ENCODE measurements around the gene TLR3.

The TLR3 gene

DNA sequence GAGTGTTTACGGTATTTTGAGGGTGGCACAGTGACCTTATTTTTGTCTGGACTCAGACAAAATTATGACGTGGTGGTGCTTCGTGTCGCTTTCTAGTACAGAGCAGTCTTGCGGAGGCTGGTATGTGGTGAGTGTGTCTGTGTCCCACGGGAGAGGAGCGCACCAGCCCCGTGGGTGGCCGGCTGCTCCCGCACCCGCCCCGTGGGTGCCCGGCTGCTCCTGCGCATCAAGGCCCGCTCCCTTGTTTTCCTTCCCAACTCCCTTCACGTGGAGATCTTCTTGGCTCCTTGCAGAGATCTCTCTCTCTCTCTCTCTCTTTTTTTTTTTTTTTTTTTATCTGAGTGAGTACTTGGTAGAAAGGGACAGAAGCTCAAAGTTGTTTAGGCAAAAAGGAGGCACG lies 23.3 kb downstream of the TLR3 start:
- H3K79me2 ChIP-seq, result no peaks in the 10 kb centered on the region
- H3K9me3 ChIP-seq (ENCODE audit: control insufficient read depth, low read length), result no peaks in the 10 kb centered on the region
- H3K4me1 ChIP-seq, result no peaks in the 10 kb centered on the region
- no peak overlapping the region for H3K4me2 ChIP-seq (ENCODE audit: low read length)
- no peaks in the 10 kb centered on the region for H3K36me3 ChIP-seq (ENCODE audit: control insufficient read depth, insufficient read depth, low read length)
- no peak overlapping the region for H3K27ac ChIP-seq
- H2AFZ ChIP-seq, result no peak overlapping the region
- no peaks in the 10 kb centered on the region for H3K27me3 ChIP-seq (ENCODE audit: control insufficient read depth, insufficient read depth, low read length)
- TF ChIP-seq, protein P1, sequence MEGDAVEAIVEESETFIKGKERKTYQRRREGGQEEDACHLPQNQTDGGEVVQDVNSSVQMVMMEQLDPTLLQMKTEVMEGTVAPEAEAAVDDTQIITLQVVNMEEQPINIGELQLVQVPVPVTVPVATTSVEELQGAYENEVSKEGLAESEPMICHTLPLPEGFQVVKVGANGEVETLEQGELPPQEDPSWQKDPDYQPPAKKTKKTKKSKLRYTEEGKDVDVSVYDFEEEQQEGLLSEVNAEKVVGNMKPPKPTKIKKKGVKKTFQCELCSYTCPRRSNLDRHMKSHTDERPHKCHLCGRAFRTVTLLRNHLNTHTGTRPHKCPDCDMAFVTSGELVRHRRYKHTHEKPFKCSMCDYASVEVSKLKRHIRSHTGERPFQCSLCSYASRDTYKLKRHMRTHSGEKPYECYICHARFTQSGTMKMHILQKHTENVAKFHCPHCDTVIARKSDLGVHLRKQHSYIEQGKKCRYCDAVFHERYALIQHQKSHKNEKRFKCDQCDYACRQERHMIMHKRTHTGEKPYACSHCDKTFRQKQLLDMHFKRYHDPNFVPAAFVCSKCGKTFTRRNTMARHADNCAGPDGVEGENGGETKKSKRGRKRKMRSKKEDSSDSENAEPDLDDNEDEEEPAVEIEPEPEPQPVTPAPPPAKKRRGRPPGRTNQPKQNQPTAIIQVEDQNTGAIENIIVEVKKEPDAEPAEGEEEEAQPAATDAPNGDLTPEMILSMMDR (IDR thresholded peaks at IDR 0.05), result no peak
- H3K4me3 ChIP-seq (ENCODE audit: low read depth, low read length), result no peak overlapping the region
- H3K9ac ChIP-seq, result no peak overlapping the region

DNA sequence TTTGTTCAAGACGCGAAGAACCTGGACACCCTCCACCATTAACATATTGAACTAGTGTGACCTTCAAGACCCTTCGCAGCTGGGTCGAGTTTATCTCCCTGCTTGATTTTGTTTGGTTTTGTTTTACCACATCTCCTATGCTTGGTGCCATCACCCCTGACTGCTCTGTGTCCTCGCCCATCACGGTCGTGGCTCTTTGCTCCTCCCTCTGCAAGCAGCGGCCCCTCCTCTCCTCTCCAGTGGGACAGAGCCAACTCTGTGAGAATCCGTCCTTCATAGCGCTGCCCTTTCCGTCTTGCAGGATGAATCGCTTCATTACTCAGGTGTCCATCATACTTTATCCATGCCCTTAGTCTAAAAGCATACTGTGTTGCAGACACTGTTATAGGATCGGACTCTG lies 26.4 kb downstream of the TLR3 start:
- Histone ChIP-seq H3K4me1 (no peaks in the 10 kb centered on the region), H3K27ac (no peak overlapping the region), H3K9me3 (ENCODE audit: control insufficient read depth, low read length) (no peaks in the 10 kb centered on the region), H3K36me3 (ENCODE audit: control insufficient read depth, insufficient read depth, low read length) (no peaks in the 10 kb centered on the region), H2AFZ (no peak overlapping the region), H3K9ac (no peak overlapping the region), H3K4me2 (ENCODE audit: low read length) (no peak overlapping the region), H3K4me3 (ENCODE audit: low read depth, low read length) (no peak overlapping the region), H3K79me2 (no peaks in the 10 kb centered on the region), H3K27me3 (ENCODE audit: control insufficient read depth, insufficient read depth, low read length) (no peaks in the 10 kb centered on the region)
- TF ChIP-seq, protein P1 (IDR thresholded peaks at IDR 0.05), result no peak

DNA sequence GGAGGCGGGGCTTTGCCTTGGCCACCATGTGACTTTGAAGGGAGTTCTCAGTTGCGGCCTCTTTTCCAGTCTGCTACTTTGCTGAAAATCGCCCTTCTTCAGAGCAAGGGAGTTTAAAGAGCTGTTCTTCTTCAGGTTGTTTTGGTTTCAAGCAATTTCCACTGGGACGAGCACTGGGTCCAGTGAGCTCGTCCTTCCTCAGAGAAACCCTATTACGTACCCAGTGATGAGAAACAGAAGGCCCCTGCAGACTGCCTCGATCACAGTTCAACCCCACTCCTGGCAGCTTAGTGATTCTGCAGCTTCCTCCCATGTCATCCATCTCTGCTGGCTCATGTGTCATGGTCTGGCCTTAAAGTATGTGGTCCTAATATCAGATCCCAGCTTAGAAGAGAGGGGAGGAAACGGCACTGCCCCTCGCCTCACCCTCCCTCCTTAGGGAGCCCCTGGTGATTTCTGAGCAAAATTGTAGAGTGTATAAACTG lies 27.8 kb downstream of the TLR3 start:
- H2AFZ ChIP-seq, result no peak overlapping the region
- no peak overlapping the region for H3K4me3 ChIP-seq (ENCODE audit: low read depth, low read length)
- TF ChIP-seq, protein P1 (IDR thresholded peaks at IDR 0.05), result no peak
- H3K4me2 ChIP-seq (ENCODE audit: low read length), result no peak overlapping the region
- H3K9ac ChIP-seq, result no peak overlapping the region
- H3K9me3 ChIP-seq (ENCODE audit: control insufficient read depth, low read length), result no peaks in the 10 kb centered on the region
- no peak overlapping the region for H3K27ac ChIP-seq
- H3K4me1 ChIP-seq, result no peaks in the 10 kb centered on the region
- no peaks in the 10 kb centered on the region for H3K27me3 ChIP-seq (ENCODE audit: control insufficient read depth, insufficient read depth, low read length)
- H3K36me3 ChIP-seq (ENCODE audit: control insufficient read depth, insufficient read depth, low read length), result no peaks in the 10 kb centered on the region
- no peaks in the 10 kb centered on the region for H3K79me2 ChIP-seq

DNA sequence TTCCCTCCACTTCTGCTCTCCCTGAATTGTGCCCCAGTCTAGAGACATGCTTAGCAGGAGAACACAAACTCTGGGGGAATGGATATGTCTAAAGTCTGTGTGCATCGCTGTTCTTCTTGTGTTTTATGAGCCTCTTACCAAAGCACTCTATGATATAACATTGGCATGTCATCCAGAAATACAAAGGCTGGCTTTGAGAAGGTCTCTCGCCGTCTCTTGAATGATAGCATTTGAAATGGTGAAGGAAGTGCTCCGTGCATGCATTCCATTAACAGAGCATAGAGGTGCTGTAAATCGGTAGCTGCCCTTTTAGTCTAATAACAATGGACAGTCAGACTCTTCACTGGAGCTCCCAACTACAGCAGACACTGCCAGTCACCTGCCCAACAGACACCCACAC lies 28.4 kb downstream of the TLR3 start:
- TF ChIP-seq, protein P1 (IDR thresholded peaks at IDR 0.05), result no peak
- no peak overlapping the region for H3K4me2 ChIP-seq (ENCODE audit: low read length)
- no peaks in the 10 kb centered on the region for H3K27me3 ChIP-seq (ENCODE audit: control insufficient read depth, insufficient read depth, low read length)
- no peak overlapping the region for H2AFZ ChIP-seq
- H3K36me3 ChIP-seq (ENCODE audit: control insufficient read depth, insufficient read depth, low read length), result no peaks in the 10 kb centered on the region
- H3K4me3 ChIP-seq (ENCODE audit: low read depth, low read length), result no peak overlapping the region
- no peaks in the 10 kb centered on the region for H3K9me3 ChIP-seq (ENCODE audit: control insufficient read depth, low read length)
- H3K4me1 ChIP-seq, result no peaks in the 10 kb centered on the region
- no peak overlapping the region for H3K9ac ChIP-seq
- H3K27ac ChIP-seq, result no peak overlapping the region
- H3K79me2 ChIP-seq, result no peaks in the 10 kb centered on the region

DNA sequence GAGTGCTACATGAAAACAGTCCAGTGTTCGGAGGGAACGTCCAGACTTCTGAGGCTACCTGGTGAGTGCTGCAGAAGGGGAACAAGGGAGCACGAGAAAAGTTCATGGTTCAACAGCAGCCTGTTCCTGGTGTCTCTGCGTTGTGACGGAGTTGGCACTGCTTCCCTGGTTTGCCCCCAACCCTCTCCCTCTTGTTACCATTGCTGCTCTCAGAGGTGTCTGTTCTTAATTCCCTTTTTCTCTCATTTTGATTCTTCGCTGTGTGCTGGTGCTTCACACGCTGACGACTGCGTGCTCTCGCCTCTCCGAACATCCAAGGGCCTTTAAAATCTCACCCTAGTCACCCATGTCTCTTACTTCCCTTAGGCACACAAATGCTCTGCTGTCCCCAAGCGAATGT lies 34.0 kb downstream of the TLR3 start:
- Histone ChIP-seq H3K4me1 (no peaks in the 10 kb centered on the region), H3K36me3 (ENCODE audit: control insufficient read depth, insufficient read depth, low read length) (no peaks in the 10 kb centered on the region)

More for the DNA sequence above, 34.0 kb downstream of the TLR3 start:
- H3K9me3 ChIP-seq (ENCODE audit: control insufficient read depth, low read length), result no peaks in the 10 kb centered on the region
- TF ChIP-seq, protein P1 (IDR thresholded peaks at IDR 0.05), result no peak
- no peak overlapping the region for H3K9ac ChIP-seq
- H3K4me3 ChIP-seq (ENCODE audit: low read depth, low read length), result no peak overlapping the region
- H2AFZ ChIP-seq, result no peak overlapping the region
- no peaks in the 10 kb centered on the region for H3K27me3 ChIP-seq (ENCODE audit: control insufficient read depth, insufficient read depth, low read length)
- H3K4me2 ChIP-seq (ENCODE audit: low read length), result no peak overlapping the region
- no peaks in the 10 kb centered on the region for H3K79me2 ChIP-seq
- no peak overlapping the region for H3K27ac ChIP-seq
